Astrocyte of the cerebellum (primary cell): ENCODE results near the gene KRT17.

Source experiments
- DNase-seq: peaks from one replicate; pipeline ENCODE4 v3.0.0-alpha.2; 2011; ENCODE audit warnings: low read depth
- H3K4me3 ChIP-seq: 2 replicates; pipeline ENCODE4 v1.5.1; 2011; ENCODE audit warnings: mild to moderate bottlenecking, low read depth, low read length, moderate library complexity
- CTCF ChIP-seq: IDR thresholded peaks from 2 replicates; pipeline ENCODE4 v1.5.1; 2012; ENCODE audit warnings: low read length, low read depth, moderate library complexity, mild to moderate bottlenecking; ENCODE audit errors: missing control alignments
- in situ Hi-C: cut with HindIII; loops from 2 replicates; pipeline ENCODE4 v1.10.0; 2017; ENCODE audit warnings: low sequenced_read_pairs

The KRT17 gene

GRCh38 chr17:41575336-41575735 is 49.0 kb downstream of the KRT17 start:
- no peak for TF ChIP-seq CTCF
- DNase-seq = no peak
- in situ Hi-C loops = no loop called here
- no peak overlapping the region for H3K4me3 ChIP-seq

GRCh38 chr17:41571561-41572434 is 52.6 kb downstream of the KRT17 start, which contains the start of gene KRT9:
KRT9 (minus strand) TSS chr17:41572059; CDS start chr17:41571992, 67 bp downstream.
- H3K4me3 ChIP-seq = no peak within 1 kb of the TSS
- in situ Hi-C loops = no loop called here
- no peak for TF ChIP-seq CTCF
- DNase-seq = no peak
